OCI-LY1 (cell line): Measurements from ENCODE around the gene DNAH1.

Source experiments
- H2AFZ ChIP-seq: fragments of 200-600 bp; sonication (generic), shearing (Covaris generic); 2 replicates; pipeline ENCODE4 v1.6.0; 2014; ENCODE audit warnings: antibody characterized with exemption, mild to moderate bottlenecking, low read length
- H3F3A ChIP-seq: fragments of 200-600 bp; sonication (generic), shearing (Covaris generic); 2 replicates; pipeline ENCODE4 v1.6.0; 2014; ENCODE audit warnings: mild to moderate bottlenecking, antibody characterized with exemption, low read length, moderate library complexity; ENCODE audit not compliant: insufficient read depth
- H3K27ac ChIP-seq: fragments of 200-600 bp; sonication (generic); 2 replicates; pipeline ENCODE4 v1.5.1; 2014; ENCODE audit warnings: low read length, mixed run types, mild to moderate bottlenecking, low read depth; ENCODE audit not compliant: poor library complexity, severe bottlenecking
- H3K27me3 ChIP-seq: fragments of 200-600 bp; sonication (generic); 2 replicates; pipeline ENCODE4 v1.6.0; 2014; ENCODE audit warnings: antibody characterized with exemption, mild to moderate bottlenecking, low read length, moderate library complexity; ENCODE audit not compliant: insufficient read depth
- H3K36me3 ChIP-seq: fragments of 200-600 bp; sonication (generic); 2 replicates; pipeline ENCODE4 v1.6.1; 2014; ENCODE audit warnings: mild to moderate bottlenecking, antibody characterized with exemption, low read length, moderate library complexity, mixed read lengths; ENCODE audit not compliant: insufficient read depth
- H3K4me1 ChIP-seq: fragments of 200-600 bp; sonication (generic); 2 replicates; pipeline ENCODE4 v1.5.1; 2014; ENCODE audit warnings: mild to moderate bottlenecking, low read length, moderate library complexity; ENCODE audit not compliant: insufficient read depth, severe bottlenecking
- H3K4me2 ChIP-seq: fragments of 200-600 bp; sonication (generic), shearing (Covaris generic); 2 replicates; pipeline ENCODE4 v1.6.1; 2014; ENCODE audit warnings: low read length
- H3K4me3 ChIP-seq: fragments of 200-600 bp; sonication (generic); 2 replicates; pipeline ENCODE4 v1.5.1; 2014; ENCODE audit warnings: low read length, low read depth, mild to moderate bottlenecking, mixed read lengths; ENCODE audit not compliant: poor library complexity, severe bottlenecking
- H3K79me2 ChIP-seq: fragments of 200-600 bp; shearing (Covaris generic); 2 replicates; pipeline ENCODE4 v1.6.1; 2016; ENCODE audit warnings: mixed run types, low read length, mixed read lengths; ENCODE audit not compliant: insufficient read depth
- H3K9ac ChIP-seq: fragments of 200-600 bp; sonication (generic), shearing (Covaris generic); 2 replicates; pipeline ENCODE4 v1.6.1; 2014; ENCODE audit warnings: mild to moderate bottlenecking, low read length, mixed read lengths
- H3K9me2 ChIP-seq: fragments of 200-600 bp; sonication (generic), shearing (Covaris generic); 2 replicates; pipeline ENCODE4 v1.6.1; 2014; ENCODE audit warnings: low read depth, mild to moderate bottlenecking, low read length, mixed read lengths
- H3K9me3 ChIP-seq: fragments of 200-600 bp; shearing (Covaris generic); 2 replicates; pipeline ENCODE4 v1.6.1; 2014; ENCODE audit warnings: low read length, mixed read lengths
- H4K20me1 ChIP-seq: fragments of 200-600 bp; sonication (generic), shearing (Covaris generic); 2 replicates; pipeline ENCODE4 v1.6.0; 2016; ENCODE audit warnings: mild to moderate bottlenecking, low read length; ENCODE audit not compliant: insufficient read depth
- CTCF ChIP-seq: fragments of 200-600 bp; sonication (generic), shearing (Covaris generic); IDR thresholded peaks from 2 replicates; pipeline ENCODE4 v1.5.1; 2017; ENCODE audit warnings: mild to moderate bottlenecking, antibody characterized with exemption, low read length, moderate library complexity, mixed read lengths
- EZH2 ChIP-seq: fragments of 200-600 bp; sonication (generic), shearing (Covaris generic); IDR thresholded peaks from 2 replicates; pipeline ENCODE4 v1.8.0; 2017; ENCODE audit warnings: borderline replicate concordance, mixed run types, mild to moderate bottlenecking, antibody characterized with exemption, low read length, moderate library complexity, mixed read lengths

Gene DNAH1

GRCh38 chr3:52366527-52366926 lies 50.4 kb downstream of the DNAH1 start:
- H3K9me2 ChIP-seq: no peaks in the 10 kb centered on the region
- H3K9me3 ChIP-seq: no peaks in the 10 kb centered on the region
- TF ChIP-seq EZH2 (no peak), CTCF (no peak)
- no peaks in the 10 kb centered on the region for H3K79me2 ChIP-seq
- H4K20me1 ChIP-seq: no peaks in the 10 kb centered on the region
- no peak overlapping the region for H3K9ac ChIP-seq
- no peak overlapping the region for H3K27ac ChIP-seq
- H3K27me3 ChIP-seq: peaks cover 4% of the 10 kb centered on the region; the same call in 1 of the 2 replicates
- H2AFZ ChIP-seq: no peak overlapping the region
- H3F3A ChIP-seq: no peaks in the 10 kb centered on the region
- H3K4me1 ChIP-seq: no peaks in the 10 kb centered on the region
- H3K36me3 ChIP-seq: no peaks in the 10 kb centered on the region
- no peak overlapping the region for H3K4me2 ChIP-seq
- H3K4me3 ChIP-seq: no peak overlapping the region

- H3K79me2 ChIP-seq: no peaks in the 10 kb centered on the region
- no peaks in the 10 kb centered on the region for H3K9me2 ChIP-seq
- H3K27me3 ChIP-seq: peaks cover 4% of the 10 kb centered on the region
- no peaks in the 10 kb centered on the region for H3K36me3 ChIP-seq
- no peak overlapping the region for H3K9ac ChIP-seq
- no peak overlapping the region for H3K27ac ChIP-seq
- TF ChIP-seq CTCF (no peak), EZH2 (no peak)
- peaks cover 9% of the 10 kb centered on the region for H3K4me1 ChIP-seq
- H2AFZ ChIP-seq: no peak overlapping the region
- H4K20me1 ChIP-seq: no peaks in the 10 kb centered on the region
- no peak overlapping the region for H3K4me3 ChIP-seq
- H3K4me2 ChIP-seq: no peak overlapping the region
- H3F3A ChIP-seq: no peaks in the 10 kb centered on the region
- H3K9me3 ChIP-seq: no peaks in the 10 kb centered on the region
These were observed 52.1 kb downstream of the DNAH1 start for GRCh38 chr3:52367891-52368880.

- no peaks in the 10 kb centered on the region for H3K79me2 ChIP-seq
- peaks cover 4% of the 10 kb centered on the region for H3K27me3 ChIP-seq
- peaks cover 13% of the 10 kb centered on the region for H3K4me1 ChIP-seq
- no peak overlapping the region for H3K27ac ChIP-seq
- no peaks in the 10 kb centered on the region for H3K9me2 ChIP-seq
- no peaks in the 10 kb centered on the region for H4K20me1 ChIP-seq
- no peaks in the 10 kb centered on the region for H3F3A ChIP-seq
- no peaks in the 10 kb centered on the region for H3K9me3 ChIP-seq
- no peak overlapping the region for H3K4me3 ChIP-seq
- H3K9ac ChIP-seq: no peak overlapping the region
- no peaks in the 10 kb centered on the region for H3K36me3 ChIP-seq
- no peak for TF ChIP-seq CTCF
- no peak for TF ChIP-seq EZH2
- H2AFZ ChIP-seq: no peak overlapping the region
- no peak overlapping the region for H3K4me2 ChIP-seq
These were observed 54.4 kb downstream of the DNAH1 start for GRCh38 chr3:52370531-52370930.
